H9 (cell line): ENCODE results near the gene PMEL. TPM values are rescaled to one million over a fixed set of nuclear protein-coding genes. Genes with fewer than 3 reads are reported as not detected.
A peak's percentile ranks its signal among the peaks of the same experiment; 100 is the strongest.

Experiments
- DNase-seq: peaks from one replicate; pipeline ENCODE4 v3.0.0-alpha.2; 2017
- H2AFZ ChIP-seq: one replicate; pipeline ENCODE4 v1.6.1; 2013; ENCODE audit warnings: mild to moderate bottlenecking, low read length, control low read depth, moderate library complexity
- H2AK5ac ChIP-seq: 2 replicates; pipeline ENCODE4 v1.6.1; 2013; ENCODE audit warnings: low read length, control low read depth, mixed read lengths; ENCODE audit not compliant: insufficient read length
- H2BK120ac ChIP-seq: one replicate; pipeline ENCODE4 v1.6.1; 2013; ENCODE audit warnings: low read depth, mild to moderate bottlenecking, low read length, control low read depth, inconsistent platforms; ENCODE audit not compliant: poor library complexity, severe bottlenecking
- H2BK12ac ChIP-seq: 2 replicates; pipeline ENCODE4 v1.6.1; 2013; ENCODE audit warnings: low read length, control low read depth, mixed read lengths, low read depth; ENCODE audit not compliant: insufficient read length
- H2BK15ac ChIP-seq: 2 replicates; pipeline ENCODE4 v1.6.1; 2013; ENCODE audit warnings: low read depth, low read length, control low read depth
- H2BK20ac ChIP-seq: one replicate; pipeline ENCODE4 v1.6.1; 2013; ENCODE audit warnings: low read depth, mild to moderate bottlenecking, low read length, control low read depth, inconsistent platforms; ENCODE audit not compliant: poor library complexity, severe bottlenecking
- H2BK5ac ChIP-seq: 2 replicates; pipeline ENCODE4 v1.6.1; 2013; ENCODE audit warnings: low read length, control low read depth, mixed read lengths; ENCODE audit not compliant: insufficient read length
- H3K14ac ChIP-seq: 2 replicates; pipeline ENCODE4 v1.6.1; 2013; ENCODE audit warnings: low read length, control low read depth; ENCODE audit not compliant: insufficient read depth
- H3K18ac ChIP-seq: 2 replicates; pipeline ENCODE4 v1.6.1; 2013; ENCODE audit warnings: low read depth, mild to moderate bottlenecking, mixed read lengths, low read length, control low read depth; ENCODE audit not compliant: insufficient read length
- H3K23ac ChIP-seq: 2 replicates; pipeline ENCODE4 v1.6.1; 2013; ENCODE audit warnings: low read length, control low read depth, mixed read lengths, low read depth; ENCODE audit not compliant: insufficient read length
- H3K23me2 ChIP-seq: 2 replicates; pipeline ENCODE4 v1.6.1; 2013; ENCODE audit warnings: low read depth, mild to moderate bottlenecking, mixed read lengths, low read length, control low read depth; ENCODE audit not compliant: insufficient read length, poor library complexity, severe bottlenecking
- H3K27ac ChIP-seq: 2 replicates; pipeline ENCODE4 v1.5.1; 2013; ENCODE audit warnings: low read length, control low read depth, mixed read lengths, low read depth; ENCODE audit not compliant: insufficient read length
- H3K27me3 ChIP-seq: 2 replicates; pipeline ENCODE4 v1.6.1; 2013; ENCODE audit warnings: low read length, control low read depth, inconsistent platforms; ENCODE audit not compliant: insufficient read depth
- H3K4ac ChIP-seq: 2 replicates; pipeline ENCODE4 v1.6.1; 2013; ENCODE audit warnings: low read depth, mild to moderate bottlenecking, control low read depth, inconsistent platforms, low read length, moderate library complexity
- H3K4me1 ChIP-seq: 2 replicates; pipeline ENCODE4 v1.6.1; 2013; ENCODE audit warnings: low read length, control low read depth, inconsistent platforms; ENCODE audit not compliant: insufficient read depth
- H3K4me2 ChIP-seq: 2 replicates; pipeline ENCODE4 v1.6.1; 2013; ENCODE audit warnings: low read length, control low read depth, mixed read lengths; ENCODE audit not compliant: insufficient read length, insufficient read depth
- H3K56ac ChIP-seq: 2 replicates; pipeline ENCODE4 v1.6.1; 2013; ENCODE audit warnings: low read depth, mild to moderate bottlenecking, mixed read lengths, low read length, control low read depth; ENCODE audit not compliant: insufficient read length
- H3K79me1 ChIP-seq: 2 replicates; pipeline ENCODE4 v1.6.1; 2013; ENCODE audit warnings: low read depth, mild to moderate bottlenecking, moderate library complexity, low read length, control low read depth, inconsistent platforms; ENCODE audit not compliant: insufficient read depth, poor library complexity, severe bottlenecking
- H3K79me2 ChIP-seq: 2 replicates; pipeline ENCODE4 v1.6.1; 2013; ENCODE audit warnings: low read length, control low read depth, inconsistent platforms; ENCODE audit not compliant: insufficient read depth
- H3K9ac ChIP-seq: 2 replicates; pipeline ENCODE4 v1.6.1; 2013; ENCODE audit warnings: low read length, control low read depth, mixed read lengths; ENCODE audit not compliant: insufficient read length; ENCODE audit errors: extremely low read depth
- H3K9me3 ChIP-seq: one replicate; pipeline ENCODE4 v1.6.1; 2013; ENCODE audit warnings: low read depth, low read length, inconsistent platforms; ENCODE audit not compliant: control insufficient read depth
- H3T11ph ChIP-seq: one replicate; pipeline ENCODE4 v1.6.1; 2013; ENCODE audit warnings: mild to moderate bottlenecking, low read length, control low read depth, inconsistent platforms
- H4K20me1 ChIP-seq: one replicate; pipeline ENCODE4 v1.6.1; 2013; ENCODE audit not compliant: control insufficient read depth, insufficient read length, insufficient read depth
- H4K5ac ChIP-seq: 2 replicates; pipeline ENCODE4 v1.6.1; 2013; ENCODE audit warnings: low read depth, mild to moderate bottlenecking, mixed read lengths, low read length, control low read depth; ENCODE audit not compliant: insufficient read length
- H4K8ac ChIP-seq: replicated peaks from 2 replicates; pipeline ENCODE4 v1.6.1; 2013; ENCODE audit warnings: low read length, control low read depth, mixed read lengths, low read depth; ENCODE audit not compliant: insufficient read length
- H4K91ac ChIP-seq: 2 replicates; pipeline ENCODE4 v1.6.1; 2013; ENCODE audit warnings: low read depth, mild to moderate bottlenecking, moderate library complexity, mixed read lengths, low read length, control low read depth; ENCODE audit not compliant: insufficient read length
- H3K27ac Mint-ChIP-seq, 3 experiments: 2 replicates in 2 of 3; 3 replicates in 1 of 3; pipeline ENCODE4 v1.8.0; 2020 to 2021; ENCODE audit warnings: mixed read lengths in 3 of 3, mild to moderate bottlenecking in 1 of 3, moderate library complexity in 1 of 3
- H3K27me3 Mint-ChIP-seq: 2 replicates; pipeline ENCODE4 v1.8.0; 2021; ENCODE audit warnings: low read depth, mild to moderate bottlenecking, moderate library complexity, mixed read lengths
- H3K36me3 Mint-ChIP-seq, 3 experiments: 2 replicates in 2 of 3; 3 replicates in 1 of 3; pipeline ENCODE4 v1.8.0; 2020 to 2021; ENCODE audit warnings: low read depth in 3 of 3, mixed read lengths in 3 of 3; ENCODE audit not compliant: insufficient read depth in 1 of 3
- H3K4me1 Mint-ChIP-seq, 2 experiments: 2 replicates each; pipeline ENCODE4 v1.8.0; 2020; ENCODE audit warnings: mixed read lengths in 2 of 2
- H3K4me3 Mint-ChIP-seq, 2 experiments: 2 replicates in 1 of 2; 3 replicates in 1 of 2; pipeline ENCODE4 v1.8.0; 2020 to 2021; ENCODE audit warnings: mild to moderate bottlenecking in 2 of 2, mixed read lengths in 2 of 2, moderate library complexity in 1 of 2
- H3K9me3 Mint-ChIP-seq, 2 experiments: 2 replicates in 1 of 2; 3 replicates in 1 of 2; pipeline ENCODE4 v1.8.0; 2020; ENCODE audit warnings: mild to moderate bottlenecking in 2 of 2, mixed read lengths in 2 of 2, moderate library complexity in 1 of 2
- CTCF ChIP-seq: fragments of 200-600 bp; sonication (generic); conservative IDR thresholded peaks from 3 replicates; pipeline ENCODE4 v1.8.0; 2021; ENCODE audit warnings: antibody characterized with exemption, mild to moderate bottlenecking
- WGBS: extraction: QIAGEN DNeasy Blood & Tissue Kit; methylation state at CpG from one replicate; pipeline ENCODE4 v1.1.7; 2013; ENCODE audit warnings: missing lambda C conversion rate, low lambda C conversion rate, mixed read lengths; ENCODE audit not compliant: insufficient read length; ENCODE audit errors: extremely low coverage; 5-methylcytosine and 5-hydroxymethylcytosine counted together
- total RNA-seq: library from RNA; stranded (reverse); gene quantifications from 2 replicates; pipeline ENCODE4 v1.2.1, GENCODE V29; 2021

Gene PMEL
- total RNA-seq, 1 experiment from 2014 or later = 72.6 TPM

GRCh38 chr12:55972042-55972441 lies 6.2 kb upstream of the PMEL start:
- no peak overlapping the region for H2AFZ ChIP-seq
- no peak overlapping the region for H2BK5ac ChIP-seq
- no peak for TF ChIP-seq CTCF
- no CpG with 5 or more reads among the region's 3 CpGs for WGBS
- no peaks in the 10 kb centered on the region for H4K20me1 ChIP-seq
- H2BK120ac ChIP-seq = no peak overlapping the region
- H3K9ac ChIP-seq = no peak overlapping the region
- no peak overlapping the region for H2BK12ac ChIP-seq
- H4K8ac ChIP-seq = no peak overlapping the region
- H4K5ac ChIP-seq = no peak overlapping the region
- Mint-ChIP-seq H3K9me3 (no peaks in the 10 kb centered on the region), H3K27ac (peak overlapping the region; percentile 19 to 80 (median 53); a peak in 3 of 7 replicates), H3K4me3 (peak overlapping the region in 1 of 2 experiments; percentile 30; a peak in 2 of 5 replicates), H3K36me3 (peaks cover 16 to 50% (median 44%) of the 10 kb centered on the region in 3 experiments; a peak in 6 of 7 replicates), H3K4me1 (peaks cover 14 to 18% of the 10 kb centered on the region in 2 experiments), H3K27me3 (no peaks in the 10 kb centered on the region)
- H3K9me3 ChIP-seq = no peaks in the 10 kb centered on the region
- H3K4me1 ChIP-seq = peaks cover 3% of the 10 kb centered on the region; the same call in 1 of the 2 replicates
- peaks cover 9% of the 10 kb centered on the region; the same call in 1 of the 2 replicates for H3K79me2 ChIP-seq
- H3K27ac ChIP-seq = no peak overlapping the region
- H3T11ph ChIP-seq = no peak overlapping the region
- no peak overlapping the region for H3K18ac ChIP-seq
- no peak overlapping the region for H2BK20ac ChIP-seq
- H3K56ac ChIP-seq = no peak overlapping the region
- H2BK15ac ChIP-seq = no peak overlapping the region
- H3K27me3 ChIP-seq = no peaks in the 10 kb centered on the region
- no peak overlapping the region for H3K4ac ChIP-seq
- no peak overlapping the region for H2AK5ac ChIP-seq
- H3K23ac ChIP-seq = no peak overlapping the region
- H3K14ac ChIP-seq = no peak overlapping the region
- peaks cover under 1% of the 10 kb centered on the region for H3K79me1 ChIP-seq
- peaks cover 13% of the 10 kb centered on the region for H3K23me2 ChIP-seq
- H4K91ac ChIP-seq = no peak overlapping the region
- no peak overlapping the region for H3K4me2 ChIP-seq
- no peak for DNase-seq
